Lung (tissue), 12 donors: ENCODE data around the gene PARP1. TPM values are rescaled to one million over a fixed set of nuclear protein-coding genes. Genes with fewer than 3 reads are reported as not detected.
"Not testable (repeated sequence)": the region's sequence is repeated elsewhere in the genome, so short reads cannot be mapped to it uniquely, and the experiment has no call there.

ENCODE experiments used
- ATAC-seq: fragments of 200-7000 bp; cut with Tn5 transposase; one replicate; pipeline ENCODE4 v1.9.1; 2020; ENCODE audit warnings: moderate number of reproducible peaks; ENCODE audit not compliant: insufficient read depth, low FRiP score
- DNase-seq, 3 donors: peaks; one replicate each; pipeline ENCODE4 v3.0.0-alpha.2; 2013 to 2017
- H3K27ac ChIP-seq, 2 donors: one replicate each; pipeline ENCODE4 v1.5.1; 2013; ENCODE audit warnings: mild to moderate bottlenecking in 2 of 2, moderate library complexity in 2 of 2, control low read depth in 1 of 2, inconsistent platforms in 1 of 2, low read depth in 1 of 2, low read length in 1 of 2
- H3K27me3 ChIP-seq, 3 donors: one replicate each; pipeline ENCODE4 v1.5.1; 2013; ENCODE audit warnings: low read length in 2 of 3; ENCODE audit not compliant: control insufficient read depth in 3 of 3, insufficient read depth in 3 of 3
- H3K36me3 ChIP-seq, 4 donors: one replicate each; pipeline ENCODE4 v1.5.1; 2013; ENCODE audit warnings: low read length in 4 of 4, mild to moderate bottlenecking in 1 of 4, moderate library complexity in 1 of 4; ENCODE audit not compliant: control insufficient read depth in 4 of 4, insufficient read depth in 4 of 4
- H3K4me1 ChIP-seq, 5 donors: one replicate each; pipeline ENCODE4 v1.5.1; 2013; ENCODE audit warnings: low read length in 5 of 5, mild to moderate bottlenecking in 2 of 5, moderate library complexity in 1 of 5; ENCODE audit not compliant: control insufficient read depth in 5 of 5, insufficient read depth in 5 of 5
- H3K4me3 ChIP-seq: one replicate; pipeline ENCODE4 v1.5.1; 2013; ENCODE audit warnings: mild to moderate bottlenecking, control low read depth, moderate library complexity
- H3K9ac ChIP-seq, 2 donors: one replicate each; pipeline ENCODE4 v1.5.1; 2013; ENCODE audit warnings: low read length in 2 of 2, control low read depth in 1 of 2; ENCODE audit not compliant: insufficient read depth in 1 of 2
- H3K9me3 ChIP-seq, 4 donors: one replicate each; pipeline ENCODE4 v1.5.1; 2013; ENCODE audit warnings: low read length in 3 of 4, mild to moderate bottlenecking in 1 of 4, moderate library complexity in 1 of 4; ENCODE audit not compliant: control insufficient read depth in 4 of 4, insufficient read depth in 3 of 4
- CTCF ChIP-seq: IDR thresholded peaks from 2 replicates; pipeline ENCODE4 v1.5.1; 2012; ENCODE audit warnings: mild to moderate bottlenecking; ENCODE audit errors: control extremely low read depth, extremely low read depth
- WGBS, 2 donors: extraction: QIAGEN DNeasy Blood & Tissue Kit; methylation state at CpG; one replicate each; pipeline ENCODE4 v1.1.7; 2013; 5-methylcytosine and 5-hydroxymethylcytosine counted together
- polyA plus RNA-seq, 2 donors: library from polyadenylated mRNA; stranded (reverse); fragments of 200-250 nt; gene quantifications; one replicate each; pipeline ENCODE4 v1.2.1, GENCODE V29; 2013
- total RNA-seq, 2 donors: library from RNA; depleted of rRNA in 1 of 2; stranded (reverse); fragments of >200 nt in 1 of 2; gene quantifications; one replicate each; pipeline ENCODE4 v1.2.1, GENCODE V29; 2014 to 2021
- donor health status: control.
- donor health status: control.
- donor health status: Bipolar disorder and iron deficiency.
- donor health status: healthy.
- donor health status: DM: yes; HTN: yes; CAD: no.

PARP1 gene
- total and polyA plus RNA-seq, 4 donors, result 17.2 to 76.4 (median 51.1) TPM

GRCh38 chr1:226433341-226433720, 25.4 kb upstream of the PARP1 start:
- Histone ChIP-seq H3K4me1 (no peaks in the 10 kb centered on the region), H3K9ac (no peak overlapping the region), H3K36me3 (no peaks in the 10 kb centered on the region), H3K4me3 (no peak overlapping the region), H3K9me3 (peaks cover 0 to 2% (median 0%) of the 10 kb centered on the region in 4 donors), H3K27ac (no peak overlapping the region), H3K27me3 (no peaks in the 10 kb centered on the region)
- WGBS, 2 donors, result 83 to 84% methylated on average over 6 of the region's 6 CpGs
- DNase-seq (no peak), ATAC-seq (no peak)
- TF ChIP-seq CTCF, result no peak

GRCh38 chr1:226432586-226433340, 24.9 kb upstream of the PARP1 start:
- ATAC-seq, result no peak
- H3K4me3 ChIP-seq, result no peak overlapping the region
- H3K4me1 ChIP-seq, result no peaks in the 10 kb centered on the region
- H3K27me3 ChIP-seq, result no peaks in the 10 kb centered on the region
- H3K9me3 ChIP-seq, result peaks cover 0 to 2% (median 0%) of the 10 kb centered on the region in 4 donors
- TF ChIP-seq CTCF, result no peak
- 85 to 87% methylated on average over 13 of the region's 13 CpGs for WGBS, 2 donors
- no peak overlapping the region for H3K9ac ChIP-seq
- no peaks in the 10 kb centered on the region for H3K36me3 ChIP-seq
- DNase-seq, result no peak
- no peak overlapping the region for H3K27ac ChIP-seq

- ATAC-seq, H3K9ac ChIP-seq: not testable (repeated sequence)
- 79 to 83% methylated on average over 2 of the region's 2 CpGs for WGBS, 2 donors
These were observed 24.0 kb upstream of the PARP1 start for GRCh38 chr1:226431898-226432297.

GRCh38 chr1:226429858-226430715, 22.2 kb upstream of the PARP1 start:
- Histone ChIP-seq H3K9me3 (no peaks in the 10 kb centered on the region), H3K4me3 (no peak overlapping the region), H3K36me3 (no peaks in the 10 kb centered on the region), H3K27me3 (no peaks in the 10 kb centered on the region), H3K27ac (no peak overlapping the region), H3K4me1 (no peaks in the 10 kb centered on the region), H3K9ac (no peak overlapping the region)
- WGBS, 2 donors, result 92% methylated on average over 14 of the region's 14 CpGs
- ATAC-seq, result no peak
- no peak for TF ChIP-seq CTCF
- no peak for DNase-seq

More at GRCh38 chr1:226431898-226432297, 24.0 kb upstream of the PARP1 start:
- not testable (repeated sequence) for H3K9me3 ChIP-seq, H3K4me1 ChIP-seq, DNase-seq, H3K4me3 ChIP-seq, H3K27ac ChIP-seq, H3K27me3 ChIP-seq, H3K36me3 ChIP-seq
